HG03066 (cell line): ENCODE data around the gene ZNF84.

Experiments used
- ATAC-seq: cut with Tn5 transposase; IDR thresholded peaks from one replicate; pipeline ENCODE4 v1.9.1; 2021; ENCODE audit warnings: low read depth; ENCODE audit not compliant: unreplicated experiment

The ZNF84 gene

DNA sequence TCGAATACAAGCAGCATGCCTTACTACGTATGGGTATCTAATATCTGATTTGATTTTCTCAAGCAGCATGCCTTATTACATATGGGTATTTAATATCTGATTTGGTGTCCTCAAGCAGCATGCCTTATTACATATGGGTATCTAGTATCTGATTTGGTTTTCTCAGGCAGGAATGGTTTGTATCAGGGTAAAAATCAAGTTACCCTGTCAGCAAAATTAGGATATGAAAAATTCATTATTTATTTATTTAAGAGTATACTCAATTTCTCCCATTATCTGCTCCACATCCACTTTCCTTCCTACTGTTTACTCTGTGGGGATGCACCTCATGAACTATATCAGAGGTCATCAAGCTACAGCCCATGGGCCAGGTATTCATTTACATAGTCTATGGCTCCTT lies 70.8 kb downstream of the ZNF84 start:
- no peak for ATAC-seq
